GM12875 (cell line): Measurements from ENCODE around the gene CALML6.

Experiments
- H3K4me3 ChIP-seq: one replicate; pipeline ENCODE4 v1.5.1; 2011; ENCODE audit warnings: low read depth, low read length, control low read depth
- CTCF ChIP-seq: IDR thresholded peaks from 2 replicates; pipeline ENCODE4 v1.5.1; 2011; ENCODE audit warnings: low read depth, mild to moderate bottlenecking, control low read depth, inconsistent platforms, low read length, moderate library complexity, borderline replicate concordance; ENCODE audit not compliant: insufficient read depth

CALML6 gene

GRCh38 chr1:1943834-1944570 is 28.9 kb downstream of the CALML6 start:
- H3K4me3 ChIP-seq: no peak overlapping the region
- peak; percentile 88 for TF ChIP-seq CTCF

DNA sequence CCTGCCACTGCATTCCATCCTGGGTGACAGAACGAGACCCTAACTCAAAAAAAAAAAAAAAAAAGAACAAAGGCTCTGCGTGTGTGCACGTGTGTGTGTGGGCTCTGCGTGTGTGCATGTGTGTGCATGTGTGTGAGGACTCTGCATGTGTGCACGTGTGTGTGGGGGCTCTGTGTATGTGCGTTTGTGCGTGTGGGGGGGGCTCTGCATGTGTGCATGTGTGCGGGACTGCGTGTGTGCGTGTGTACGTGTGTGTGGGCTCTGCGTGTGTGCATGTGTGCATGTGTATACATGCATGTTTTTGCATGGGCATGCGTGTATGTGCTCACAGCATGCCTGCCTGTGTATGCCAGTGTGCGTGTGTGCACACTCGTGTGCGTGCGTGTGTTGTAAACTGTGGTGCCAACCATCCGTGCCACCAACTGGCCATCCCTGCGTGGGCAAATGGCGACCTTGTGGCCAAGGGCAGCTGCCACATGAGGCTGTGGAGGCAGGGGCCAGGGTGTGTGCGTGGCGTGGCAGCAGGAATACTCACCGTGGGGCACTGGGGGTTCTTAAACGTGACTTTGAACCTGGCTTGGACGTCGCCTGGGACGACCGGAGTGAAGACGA is 30.8 kb downstream of the CALML6 start:
- H3K4me3 ChIP-seq: no peak overlapping the region
- TF ChIP-seq CTCF: no peak

GRCh38 chr1:1946540-1946939 is 31.5 kb downstream of the CALML6 start:
- TF ChIP-seq CTCF: no peak
- H3K4me3 ChIP-seq: no peak overlapping the region

DNA sequence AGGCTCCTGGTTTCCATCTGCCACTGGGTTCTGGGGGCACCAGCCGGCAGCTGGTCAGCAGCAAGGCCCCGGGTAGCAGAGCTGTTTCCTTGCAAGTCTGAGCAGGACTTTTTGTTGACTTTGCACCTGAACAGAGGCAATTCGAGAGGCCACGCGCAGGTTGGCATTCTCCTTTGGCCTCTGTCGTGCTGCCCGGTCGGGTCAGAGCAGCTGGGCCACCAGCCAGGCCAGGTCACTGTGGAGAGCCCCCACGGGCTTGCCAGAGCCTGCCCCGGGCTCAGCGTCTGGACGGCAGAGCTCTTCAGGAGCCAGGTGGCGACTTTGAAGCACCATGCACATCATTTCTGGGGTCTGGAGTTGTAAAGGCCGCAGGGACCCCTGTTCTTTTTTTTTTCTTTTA is 32.4 kb downstream of the CALML6 start:
- no peak overlapping the region for H3K4me3 ChIP-seq
- TF ChIP-seq CTCF: no peak

DNA sequence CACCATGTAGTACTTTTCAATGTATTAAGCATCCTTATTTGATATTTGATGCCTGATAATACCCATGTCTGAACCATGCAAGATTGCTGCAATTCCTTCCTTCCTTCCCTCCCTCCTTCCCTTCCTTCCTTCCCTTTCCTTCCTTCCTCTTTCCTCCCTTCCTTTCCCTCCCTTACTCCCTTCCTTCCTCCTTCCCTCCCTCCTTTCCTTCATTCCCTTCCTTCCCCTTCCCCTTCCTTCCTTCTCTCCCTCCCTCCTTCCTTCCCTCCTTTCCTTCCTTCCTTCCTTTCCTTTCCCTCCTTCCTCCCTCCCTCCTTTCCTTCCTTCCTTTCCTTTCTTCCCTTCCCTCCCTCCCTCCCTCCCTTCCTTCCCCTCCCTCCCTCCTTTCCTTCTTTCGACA is 33.7 kb downstream of the CALML6 start:
- TF ChIP-seq CTCF: no peak
- no peak overlapping the region for H3K4me3 ChIP-seq

- no peak for TF ChIP-seq CTCF
- H3K4me3 ChIP-seq: no peak overlapping the region
Observed at GRCh38 chr1:1950940-1951339, 35.9 kb downstream of the CALML6 start.

DNA sequence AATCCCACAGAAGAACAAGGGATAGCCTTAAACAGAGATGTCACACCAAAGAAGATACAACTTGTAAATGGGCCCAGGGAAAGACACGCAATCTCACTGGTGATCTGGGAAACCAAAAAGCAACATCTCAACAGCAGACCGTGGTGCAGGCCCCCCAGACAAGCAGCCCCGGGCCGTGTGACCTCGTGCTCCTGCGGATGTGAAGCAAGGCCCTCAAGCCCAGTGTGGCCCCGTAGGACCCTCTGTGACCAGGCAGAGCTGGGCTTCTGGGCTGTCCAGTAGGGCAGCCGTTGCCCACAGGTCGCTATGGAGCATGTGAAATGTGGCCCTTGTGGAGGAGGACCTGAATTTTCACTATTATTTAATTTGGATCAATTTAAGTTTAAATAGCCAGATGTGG is 39.0 kb downstream of the CALML6 start:
- H3K4me3 ChIP-seq: no peak overlapping the region
- TF ChIP-seq CTCF: no peak
